ENCODE measurements around the gene MINPP1. TPM values are rescaled to one million over a fixed set of nuclear protein-coding genes. Genes with fewer than 3 reads are reported as not detected.
"Not testable (repeated sequence)": the region's sequence is repeated elsewhere in the genome, so short reads cannot be mapped to it uniquely, and the experiment has no call there.

The MINPP1 gene
- total and polyA plus RNA-seq, 2 experiments from 2014 or later = 45.7 to 45.8 TPM

DNA sequence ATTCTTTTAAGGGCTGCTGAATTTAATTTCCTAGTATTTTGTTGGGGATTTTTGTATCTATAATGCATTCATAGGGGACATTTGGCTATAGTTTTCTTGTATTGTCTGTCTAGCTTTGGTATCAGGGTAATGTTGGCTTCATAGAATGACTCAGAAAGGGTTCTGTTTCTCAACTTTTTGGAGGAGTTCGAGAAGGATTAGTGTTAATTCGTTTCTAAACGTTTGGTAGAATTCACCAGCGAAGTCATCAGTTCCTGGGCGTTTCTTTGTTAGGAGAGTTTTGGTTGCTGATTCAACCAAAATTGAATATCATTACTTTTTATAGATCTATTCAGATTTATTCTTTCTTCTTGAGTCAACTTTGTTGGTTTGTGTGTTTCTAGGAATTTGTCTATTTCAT, 9.2 kb upstream of the MINPP1 start:
- H3K27ac ChIP-seq; H3K27me3 ChIP-seq (replicated peaks; ENCODE audit: insufficient read depth); H3K4me1 ChIP-seq (ENCODE audit: insufficient read depth); H3K79me2 ChIP-seq (ENCODE audit: insufficient read depth); H3K9me2 ChIP-seq (ENCODE audit: insufficient read depth); H3K36me3 ChIP-seq (ENCODE audit: low read depth); H2AFZ ChIP-seq; H3K4me2 ChIP-seq (ENCODE audit: unreplicated experiment); H3K4me3 ChIP-seq; in situ Hi-C loops (cut with MboI); H4K20me1 ChIP-seq (ENCODE audit: insufficient read depth); H3F3A ChIP-seq (ENCODE audit: insufficient read depth); H3K9me3 ChIP-seq (ENCODE audit: low read depth); H3K9ac ChIP-seq: not testable (repeated sequence)
- DNase-seq = peak; percentile 8
- 38 to 41% methylated on average over 5 of the region's 5 CpGs for WGBS, 2 experiments (ENCODE audit: low coverage in 1 of 2, low lambda C conversion rate in 2 of 2, missing lambda C conversion rate in 2 of 2)

DNA sequence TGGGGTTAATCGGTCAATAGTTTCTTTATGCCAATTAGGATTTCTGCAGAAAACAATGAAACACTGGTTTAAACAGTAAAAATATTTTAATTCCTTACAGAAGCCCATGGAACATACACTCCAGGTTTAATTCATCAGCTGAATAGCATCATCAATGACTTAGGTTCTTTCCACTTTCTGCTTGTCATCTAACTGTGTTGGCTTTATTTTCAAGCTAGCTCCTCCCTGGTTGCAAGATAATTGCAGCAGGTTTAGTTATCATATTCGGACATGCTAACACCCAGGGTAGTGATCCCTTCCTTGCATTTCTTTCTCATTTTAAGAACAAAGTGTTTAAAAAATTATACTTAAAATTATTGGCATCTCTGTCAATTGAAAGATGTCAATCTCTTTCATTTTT, 7.3 kb upstream of the MINPP1 start:
- H3F3A ChIP-seq (ENCODE audit: insufficient read depth); H3K27ac ChIP-seq; DNase-seq; H3K4me3 ChIP-seq; H3K36me3 ChIP-seq (ENCODE audit: low read depth); in situ Hi-C loops (cut with MboI); H3K9ac ChIP-seq; H3K9me2 ChIP-seq (ENCODE audit: insufficient read depth); H3K9me3 ChIP-seq (ENCODE audit: low read depth); H2AFZ ChIP-seq; H3K27me3 ChIP-seq (replicated peaks; ENCODE audit: insufficient read depth); H3K4me2 ChIP-seq (ENCODE audit: unreplicated experiment); H3K79me2 ChIP-seq (ENCODE audit: insufficient read depth); H4K20me1 ChIP-seq (ENCODE audit: insufficient read depth); H3K4me1 ChIP-seq (ENCODE audit: insufficient read depth): not testable (repeated sequence)
- 54 to 71% methylated on average over 2 of the region's 2 CpGs for WGBS, 2 experiments (ENCODE audit: low coverage in 1 of 2, low lambda C conversion rate in 2 of 2, missing lambda C conversion rate in 2 of 2)

DNA sequence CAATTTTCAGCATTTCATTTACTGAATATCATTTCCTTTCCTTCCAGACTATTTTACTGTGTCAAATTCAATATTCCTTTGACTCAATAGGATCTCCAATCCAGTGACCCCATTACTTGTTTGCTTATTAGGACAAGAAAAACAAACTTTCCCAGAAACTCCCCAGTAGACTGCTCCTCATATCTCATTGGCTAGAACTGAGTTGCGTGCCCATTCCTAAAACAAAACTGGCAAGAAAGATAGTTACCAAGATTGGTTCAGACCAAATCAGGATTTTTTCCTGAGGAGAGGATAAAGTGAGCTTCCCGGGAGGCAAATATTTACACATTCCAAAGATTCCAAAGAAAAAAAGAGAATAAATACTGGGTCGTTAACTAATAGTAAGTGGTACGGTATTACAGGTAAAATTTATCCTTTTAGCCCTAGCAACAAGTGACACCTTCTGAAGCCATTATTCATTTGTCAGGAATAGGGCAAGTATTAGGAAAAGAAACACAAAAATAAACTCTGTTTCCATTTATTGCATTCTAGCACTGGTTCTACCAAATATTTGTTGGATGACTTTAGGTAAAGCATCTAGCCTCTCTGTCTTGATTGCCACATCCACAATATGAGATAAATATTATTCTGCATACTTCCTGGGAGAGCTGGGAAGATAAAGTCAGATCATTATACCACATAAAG, 6.4 kb upstream of the MINPP1 start:
- H3F3A ChIP-seq (ENCODE audit: insufficient read depth); H3K9me3 ChIP-seq (ENCODE audit: low read depth); H3K27me3 ChIP-seq (replicated peaks; ENCODE audit: insufficient read depth); H4K20me1 ChIP-seq (ENCODE audit: insufficient read depth); in situ Hi-C loops (cut with MboI); H3K4me1 ChIP-seq (ENCODE audit: insufficient read depth); H3K4me2 ChIP-seq (ENCODE audit: unreplicated experiment); H3K9me2 ChIP-seq (ENCODE audit: insufficient read depth); H3K27ac ChIP-seq; H3K4me3 ChIP-seq; H2AFZ ChIP-seq; H3K9ac ChIP-seq; H3K79me2 ChIP-seq (ENCODE audit: insufficient read depth); H3K36me3 ChIP-seq (ENCODE audit: low read depth): not testable (repeated sequence)
- WGBS, 2 experiments (ENCODE audit: low coverage in 1 of 2, low lambda C conversion rate in 2 of 2, missing lambda C conversion rate in 2 of 2) = 35 to 69% methylated on average over 2 to 3 of the region's 4 CpGs
- peak; percentile 3 for DNase-seq

DNA sequence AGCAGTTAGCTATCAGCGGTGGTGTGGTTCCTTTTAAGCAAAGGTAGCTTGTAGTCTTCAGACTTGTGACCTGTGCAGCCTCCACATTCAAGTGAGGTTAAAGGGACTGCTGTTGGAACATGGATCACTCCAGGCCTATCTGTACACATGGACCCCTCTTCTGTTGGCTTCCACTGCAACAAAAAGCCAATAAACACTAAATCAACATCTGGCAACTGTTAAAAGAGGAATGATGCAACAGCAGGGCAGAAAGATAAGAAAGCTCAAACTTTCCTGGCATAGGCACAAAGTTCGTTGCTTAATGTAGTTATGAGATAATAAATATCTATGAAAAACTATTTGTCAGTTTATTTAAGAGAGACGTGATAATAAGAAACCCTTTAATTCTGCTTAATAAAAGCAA, 4.0 kb upstream of the MINPP1 start:
- no peaks in the 10 kb centered on the region for H4K20me1 ChIP-seq (ENCODE audit: insufficient read depth)
- no peaks in the 10 kb centered on the region for H3K9me2 ChIP-seq (ENCODE audit: insufficient read depth)
- in situ Hi-C loops (cut with MboI) = loop anchor here (25.0 kb wide), 1 partner anchor 288 kb away; no protein-coding TSS in a partner anchor
- no peaks in the 10 kb centered on the region for H3K9me3 ChIP-seq (ENCODE audit: low read depth)
- 16 to 26% methylated on average over 3 of the region's 3 CpGs for WGBS, 2 experiments (ENCODE audit: low coverage in 1 of 2, low lambda C conversion rate in 2 of 2, missing lambda C conversion rate in 2 of 2)
- H3K4me2 ChIP-seq (ENCODE audit: unreplicated experiment) = no peak overlapping the region
- no peaks in the 10 kb centered on the region for H3K27me3 ChIP-seq (replicated peaks; ENCODE audit: insufficient read depth)
- H3K4me3 ChIP-seq = no peak overlapping the region
- no peaks in the 10 kb centered on the region for H3K36me3 ChIP-seq (ENCODE audit: low read depth)
- no peak for TF ChIP-seq EZH2phosphoT487 (IDR thresholded peaks at IDR 0.05; ENCODE audit: insufficient read depth, low read depth)
- TF ChIP-seq EZH2 (IDR thresholded peaks at IDR 0.05; ENCODE audit: insufficient read depth, poor library complexity, severe bottlenecking) = no peak
- H3K27ac ChIP-seq = no peak overlapping the region
- H2AFZ ChIP-seq = no peak overlapping the region
- no peaks in the 10 kb centered on the region for H3K4me1 ChIP-seq (ENCODE audit: insufficient read depth)
- H3K9ac ChIP-seq = no peak overlapping the region
- peaks cover 13% of the 10 kb centered on the region for H3F3A ChIP-seq (ENCODE audit: insufficient read depth)
- no peak for DNase-seq
- H3K79me2 ChIP-seq (ENCODE audit: insufficient read depth) = peaks cover 9% of the 10 kb centered on the region

DNA sequence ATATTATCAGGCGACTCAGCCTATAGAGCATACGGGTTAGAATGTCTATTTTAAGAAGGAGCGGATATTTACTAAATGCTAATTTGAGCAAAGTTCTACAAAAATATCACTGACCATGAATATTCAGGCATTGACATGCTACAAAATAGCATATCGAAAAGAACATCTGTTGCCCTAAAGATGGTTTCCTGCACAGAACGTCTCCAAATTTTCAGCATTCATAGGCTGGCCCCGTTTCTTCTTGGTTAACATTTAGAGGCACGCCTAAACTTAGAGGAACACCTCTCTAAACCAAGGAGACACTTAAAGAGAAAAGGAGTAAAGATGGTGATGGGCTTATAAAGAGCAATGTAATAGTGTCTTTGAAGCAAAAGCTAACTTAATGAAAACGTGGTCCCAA, 1.3 kb upstream of the MINPP1 start:
- WGBS, 2 experiments (ENCODE audit: low coverage in 1 of 2, low lambda C conversion rate in 2 of 2, missing lambda C conversion rate in 2 of 2) = 94 to 97% methylated on average over 8 of the region's 8 CpGs
- Histone ChIP-seq H3K27ac (peak overlapping the region; percentile 93), H4K20me1 (ENCODE audit: insufficient read depth) (0 out of 2 replicates have a peak, but pooled peaks cover 4% of the 10 kb centered on the region), H3K36me3 (ENCODE audit: low read depth) (no peaks in the 10 kb centered on the region), H2AFZ (peak overlapping the region; percentile 88), H3K27me3 (replicated peaks; ENCODE audit: insufficient read depth) (no peaks in the 10 kb centered on the region), H3K9me3 (ENCODE audit: low read depth) (no peaks in the 10 kb centered on the region), H3K9me2 (ENCODE audit: insufficient read depth) (no peaks in the 10 kb centered on the region), H3K79me2 (ENCODE audit: insufficient read depth) (peaks cover 37% of the 10 kb centered on the region), H3K9ac (peak overlapping the region; percentile 86), H3K4me2 (ENCODE audit: unreplicated experiment) (peak overlapping the region; percentile 96), H3K4me3 (peak overlapping the region; percentile 88), H3F3A (ENCODE audit: insufficient read depth) (peaks cover 13% of the 10 kb centered on the region), H3K4me1 (ENCODE audit: insufficient read depth) (peaks cover 21% of the 10 kb centered on the region)
- no peak for DNase-seq
- no peak for TF ChIP-seq EZH2 (IDR thresholded peaks at IDR 0.05; ENCODE audit: insufficient read depth, poor library complexity, severe bottlenecking)
- no peak for TF ChIP-seq EZH2phosphoT487 (IDR thresholded peaks at IDR 0.05; ENCODE audit: insufficient read depth, low read depth)
- in situ Hi-C loops (cut with MboI) = loop anchor here (25.0 kb wide), 1 partner anchor 291 kb away; no protein-coding TSS in a partner anchor

Data from GM23248 (cell line).